Measurements from ENCODE around the gene TRIM65.
"Not testable (repeated sequence)": the region's sequence is repeated elsewhere in the genome, so short reads cannot be mapped to it uniquely, and the experiment has no call there.

The TRIM65 gene

DNA sequence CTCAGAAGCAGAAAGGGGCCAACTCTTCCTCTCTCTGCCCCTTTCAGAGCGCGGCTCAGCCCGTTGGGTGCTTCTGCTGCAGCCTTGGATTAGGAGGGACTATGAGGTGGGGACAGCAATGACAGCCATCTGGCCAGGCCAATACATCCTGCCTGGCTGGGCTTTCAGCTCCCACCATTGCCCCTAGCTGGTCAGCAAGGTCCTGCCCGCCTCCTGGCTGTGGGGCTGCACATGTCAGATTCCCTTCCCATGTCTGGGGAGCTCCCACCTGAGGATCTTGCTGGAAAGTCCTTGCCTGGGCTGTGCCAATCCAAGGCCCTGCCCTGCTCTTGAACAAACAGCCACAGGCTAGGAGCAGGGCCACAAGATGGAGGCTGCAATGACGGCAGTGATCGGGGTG, 8.3 kb downstream of the TRIM65 start:
- Histone ChIP-seq H3K9ac (ENCODE audit: low read length) (no peak overlapping the region), H4K20me1 (ENCODE audit: insufficient read depth, low read length) (no peaks in the 10 kb centered on the region), H3K27me3 (replicated peaks; ENCODE audit: insufficient read depth, low read length) (no peaks in the 10 kb centered on the region), H3K9me2 (replicated peaks; ENCODE audit: insufficient read depth, low read length) (no peaks in the 10 kb centered on the region), H3F3A (ENCODE audit: insufficient read depth, low read length) (no peaks in the 10 kb centered on the region), H3K9me3 (replicated peaks; ENCODE audit: insufficient read depth, low read length) (no peaks in the 10 kb centered on the region), H3K4me2 (ENCODE audit: low read depth, low read length) (no peak overlapping the region), H3K4me3 (ENCODE audit: low read length) (no peak overlapping the region), H3K36me3 (replicated peaks; ENCODE audit: insufficient read depth, low read length) (no peaks in the 10 kb centered on the region), H3K27ac (ENCODE audit: low read length) (no peak overlapping the region), H3K79me2 (ENCODE audit: low read length) (no peaks in the 10 kb centered on the region), H2AFZ (ENCODE audit: low read length) (no peak overlapping the region), H3K4me1 (ENCODE audit: low read length) (no peaks in the 10 kb centered on the region)
- DNase-seq, result no peak
- TF ChIP-seq, protein P1, sequence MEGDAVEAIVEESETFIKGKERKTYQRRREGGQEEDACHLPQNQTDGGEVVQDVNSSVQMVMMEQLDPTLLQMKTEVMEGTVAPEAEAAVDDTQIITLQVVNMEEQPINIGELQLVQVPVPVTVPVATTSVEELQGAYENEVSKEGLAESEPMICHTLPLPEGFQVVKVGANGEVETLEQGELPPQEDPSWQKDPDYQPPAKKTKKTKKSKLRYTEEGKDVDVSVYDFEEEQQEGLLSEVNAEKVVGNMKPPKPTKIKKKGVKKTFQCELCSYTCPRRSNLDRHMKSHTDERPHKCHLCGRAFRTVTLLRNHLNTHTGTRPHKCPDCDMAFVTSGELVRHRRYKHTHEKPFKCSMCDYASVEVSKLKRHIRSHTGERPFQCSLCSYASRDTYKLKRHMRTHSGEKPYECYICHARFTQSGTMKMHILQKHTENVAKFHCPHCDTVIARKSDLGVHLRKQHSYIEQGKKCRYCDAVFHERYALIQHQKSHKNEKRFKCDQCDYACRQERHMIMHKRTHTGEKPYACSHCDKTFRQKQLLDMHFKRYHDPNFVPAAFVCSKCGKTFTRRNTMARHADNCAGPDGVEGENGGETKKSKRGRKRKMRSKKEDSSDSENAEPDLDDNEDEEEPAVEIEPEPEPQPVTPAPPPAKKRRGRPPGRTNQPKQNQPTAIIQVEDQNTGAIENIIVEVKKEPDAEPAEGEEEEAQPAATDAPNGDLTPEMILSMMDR (IDR thresholded peaks at IDR 0.05; ENCODE audit: low read length), result no peak
- TF ChIP-seq EZH2phosphoT487 (IDR thresholded peaks at IDR 0.05; ENCODE audit: low read length) (no peak), EZH2 (optimal IDR thresholded peaks at IDR 0.05; ENCODE audit: low read depth, low read length) (no peak)

DNA sequence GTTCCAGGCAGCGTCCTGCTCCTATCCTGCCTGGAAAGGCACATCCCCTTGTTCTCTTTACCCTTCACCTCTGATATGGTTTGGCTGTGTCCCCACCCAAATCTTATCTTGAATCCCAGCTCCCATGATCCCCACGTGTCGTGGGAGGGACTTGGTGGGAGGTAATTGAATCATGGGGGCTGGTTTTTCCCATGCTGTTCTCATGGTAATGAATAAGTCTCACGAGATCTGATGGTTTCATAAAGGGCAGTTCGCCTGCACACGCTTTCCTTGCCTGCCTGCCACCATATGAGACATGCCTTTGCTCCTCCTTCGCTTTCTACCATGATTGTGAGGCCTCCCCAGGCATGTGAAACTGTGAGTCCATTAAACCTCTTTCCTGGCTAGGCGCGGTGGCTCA, 10.9 kb downstream of the TRIM65 start:
- H3K4me1 ChIP-seq (ENCODE audit: low read length); H3K9me2 ChIP-seq (replicated peaks; ENCODE audit: insufficient read depth, low read length); H3K27ac ChIP-seq (ENCODE audit: low read length); H3K79me2 ChIP-seq (ENCODE audit: low read length); H3K9ac ChIP-seq (ENCODE audit: low read length); H4K20me1 ChIP-seq (ENCODE audit: insufficient read depth, low read length); H3K36me3 ChIP-seq (replicated peaks; ENCODE audit: insufficient read depth, low read length); H3K9me3 ChIP-seq (replicated peaks; ENCODE audit: insufficient read depth, low read length); H3K4me3 ChIP-seq (ENCODE audit: low read length); H3K4me2 ChIP-seq (ENCODE audit: low read depth, low read length); DNase-seq; H3K27me3 ChIP-seq (replicated peaks; ENCODE audit: insufficient read depth, low read length); H2AFZ ChIP-seq (ENCODE audit: low read length); H3F3A ChIP-seq (ENCODE audit: insufficient read depth, low read length): not testable (repeated sequence)

DNA sequence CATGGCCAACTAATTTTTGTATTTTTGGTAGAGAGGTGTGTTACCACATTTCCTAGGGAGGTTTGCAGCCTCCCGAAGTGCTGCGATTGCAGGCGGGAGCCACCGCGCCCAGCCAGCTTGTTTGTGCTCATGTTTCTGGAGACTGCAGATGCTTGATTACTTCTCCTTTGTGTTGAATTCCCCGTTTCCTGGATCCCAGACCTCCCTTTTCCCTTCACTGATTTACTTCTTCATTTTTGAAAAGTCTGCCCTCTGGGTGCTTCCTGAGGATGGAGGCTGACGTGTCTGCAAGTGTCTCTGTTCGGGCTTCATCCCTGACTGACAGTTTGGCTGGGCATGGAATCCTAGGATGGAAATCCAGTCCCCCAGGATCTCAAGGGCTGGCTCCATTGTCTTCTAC, 11.3 kb downstream of the TRIM65 start:
- H4K20me1 ChIP-seq (ENCODE audit: insufficient read depth, low read length), result no peaks in the 10 kb centered on the region
- no peaks in the 10 kb centered on the region for H3K9me2 ChIP-seq (replicated peaks; ENCODE audit: insufficient read depth, low read length)
- no peak for TF ChIP-seq EZH2phosphoT487 (IDR thresholded peaks at IDR 0.05; ENCODE audit: low read length)
- no peak for TF ChIP-seq EZH2 (optimal IDR thresholded peaks at IDR 0.05; ENCODE audit: low read depth, low read length)
- TF ChIP-seq, protein P1 (IDR thresholded peaks at IDR 0.05; ENCODE audit: low read length), result no peak
- DNase-seq, result no peak
- no peak overlapping the region for H3K27ac ChIP-seq (ENCODE audit: low read length)
- H3K36me3 ChIP-seq (replicated peaks; ENCODE audit: insufficient read depth, low read length), result no peaks in the 10 kb centered on the region
- no peaks in the 10 kb centered on the region for H3K9me3 ChIP-seq (replicated peaks; ENCODE audit: insufficient read depth, low read length)
- no peaks in the 10 kb centered on the region for H3K4me1 ChIP-seq (ENCODE audit: low read length)
- no peaks in the 10 kb centered on the region for H3K27me3 ChIP-seq (replicated peaks; ENCODE audit: insufficient read depth, low read length)
- no peak overlapping the region for H3K9ac ChIP-seq (ENCODE audit: low read length)
- no peak overlapping the region for H3K4me2 ChIP-seq (ENCODE audit: low read depth, low read length)
- H3F3A ChIP-seq (ENCODE audit: insufficient read depth, low read length), result no peaks in the 10 kb centered on the region; the same call in 1 of the 2 replicates
- no peak overlapping the region for H2AFZ ChIP-seq (ENCODE audit: low read length)
- H3K79me2 ChIP-seq (ENCODE audit: low read length), result no peaks in the 10 kb centered on the region
- no peak overlapping the region for H3K4me3 ChIP-seq (ENCODE audit: low read length)

DNA sequence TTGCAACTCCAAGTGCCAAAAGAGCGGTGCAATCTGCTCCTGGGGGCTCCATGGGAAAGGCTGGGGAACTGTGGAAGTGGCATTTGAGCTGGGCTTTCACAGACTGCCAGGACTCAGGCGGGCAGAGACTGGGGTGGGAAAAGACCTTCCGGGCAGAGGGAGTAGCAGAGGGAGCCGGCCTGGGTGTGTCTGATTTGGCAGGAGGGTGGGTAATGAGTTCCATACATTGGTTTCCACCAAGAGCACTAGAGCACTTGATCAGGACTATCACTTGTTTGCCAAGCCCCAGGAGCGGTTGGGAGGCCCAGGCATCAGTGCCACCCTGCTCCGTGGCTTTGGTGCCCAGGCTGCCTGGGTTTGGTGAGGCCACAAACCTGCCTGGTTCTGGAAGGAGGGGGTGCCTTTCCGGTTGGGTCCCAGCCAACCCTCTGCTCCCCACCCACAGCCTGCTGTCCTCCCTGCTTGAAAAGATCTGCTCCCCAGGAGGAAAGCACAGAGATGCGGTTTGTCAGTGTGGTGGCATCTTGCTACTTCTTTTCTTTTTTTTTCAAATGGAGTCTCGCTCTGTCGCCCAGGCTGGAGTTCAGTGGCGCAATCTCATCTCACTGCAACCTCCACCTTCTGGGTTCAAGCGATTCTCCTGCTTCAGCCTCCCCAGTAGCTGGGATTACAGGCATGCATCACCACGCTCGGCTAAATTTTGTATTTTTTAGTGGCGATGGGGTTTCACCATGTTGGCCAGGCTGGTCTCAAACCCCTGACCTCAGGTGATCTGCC, 14.9 kb downstream of the TRIM65 start:
- peak; percentile 2 for DNase-seq
- Histone ChIP-seq H3K27me3 (replicated peaks; ENCODE audit: insufficient read depth, low read length) (no peaks in the 10 kb centered on the region), H3K9me3 (replicated peaks; ENCODE audit: insufficient read depth, low read length) (no peaks in the 10 kb centered on the region), H3K4me2 (ENCODE audit: low read depth, low read length) (no peak overlapping the region), H3K36me3 (replicated peaks; ENCODE audit: insufficient read depth, low read length) (no peaks in the 10 kb centered on the region), H3K27ac (ENCODE audit: low read length) (no peak overlapping the region), H3K79me2 (ENCODE audit: low read length) (peaks cover 13% of the 10 kb centered on the region), H3K4me1 (ENCODE audit: low read length) (peaks cover 4% of the 10 kb centered on the region; the same call in 1 of the 2 replicates), H3K9me2 (replicated peaks; ENCODE audit: insufficient read depth, low read length) (no peaks in the 10 kb centered on the region), H3K4me3 (ENCODE audit: low read length) (no peak overlapping the region), H3F3A (ENCODE audit: insufficient read depth, low read length) (peaks cover 11% of the 10 kb centered on the region), H3K9ac (ENCODE audit: low read length) (no peak overlapping the region), H2AFZ (ENCODE audit: low read length) (no peak overlapping the region), H4K20me1 (ENCODE audit: insufficient read depth, low read length) (no peaks in the 10 kb centered on the region)
- TF ChIP-seq EZH2 (optimal IDR thresholded peaks at IDR 0.05; ENCODE audit: low read depth, low read length), result no peak
- TF ChIP-seq EZH2phosphoT487 (IDR thresholded peaks at IDR 0.05; ENCODE audit: low read length), result no peak
- TF ChIP-seq, protein P1 (IDR thresholded peaks at IDR 0.05; ENCODE audit: low read length), result no peak
